Stimulated activated CD8-positive, alpha-beta memory T cell treated with anti-CD3 and anti-CD28 coated beads, Interleukin-7, amount 100 ng/mL, for 24 hours (primary cell): ENCODE data around the gene NAT9.

ENCODE experiments used
- DNase-seq: peaks from one replicate; pipeline ENCODE4 v3.0.0-alpha.2; 2020; ENCODE audit warnings: low read depth

NAT9 gene, protein sequence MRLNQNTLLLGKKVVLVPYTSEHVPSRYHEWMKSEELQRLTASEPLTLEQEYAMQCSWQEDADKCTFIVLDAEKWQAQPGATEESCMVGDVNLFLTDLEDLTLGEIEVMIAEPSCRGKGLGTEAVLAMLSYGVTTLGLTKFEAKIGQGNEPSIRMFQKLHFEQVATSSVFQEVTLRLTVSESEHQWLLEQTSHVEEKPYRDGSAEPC

DNA sequence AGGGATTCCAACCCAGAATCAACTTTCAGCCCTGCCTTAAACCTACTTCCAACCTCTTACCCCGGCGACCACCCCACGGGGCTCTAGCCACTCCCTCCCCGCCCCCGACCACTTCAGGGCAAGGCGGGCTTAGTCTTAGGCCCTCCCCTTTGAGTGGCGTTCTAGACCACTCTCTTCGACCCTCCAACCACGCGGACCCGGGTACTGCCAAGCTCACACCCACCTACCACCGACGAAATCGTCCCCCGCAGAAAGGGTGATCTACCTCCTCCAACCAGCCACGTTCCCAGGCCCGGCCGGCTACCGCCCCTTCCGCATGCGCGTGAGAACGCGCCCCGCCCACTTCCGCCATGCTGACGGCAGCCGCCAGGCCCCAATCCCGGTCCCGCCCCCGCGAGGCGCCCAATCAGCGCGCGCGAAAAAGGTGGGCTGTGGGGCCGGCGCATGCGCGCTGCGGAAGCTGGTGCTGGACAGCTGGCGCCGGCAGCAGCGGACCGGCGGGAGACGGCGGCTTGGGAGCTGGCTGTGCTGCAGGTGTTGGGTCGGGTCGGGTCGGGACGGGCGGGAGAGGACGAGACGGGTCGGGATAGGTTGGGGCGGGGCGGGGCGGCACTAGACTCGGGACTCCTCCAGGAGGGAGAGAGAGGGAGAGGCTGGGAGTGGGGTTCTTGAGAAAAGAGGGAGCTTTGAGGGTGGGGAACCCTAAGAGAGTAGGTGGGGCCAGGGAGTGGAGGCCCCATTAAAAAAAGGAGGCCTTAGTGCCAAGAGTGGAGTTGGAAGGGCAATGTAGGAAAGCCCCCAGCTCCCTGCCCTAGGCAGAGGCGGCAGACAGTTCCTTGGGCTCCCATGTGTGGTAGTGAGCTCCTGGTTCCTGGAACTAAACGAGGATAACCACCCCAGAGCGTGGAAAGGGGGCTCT, at the start of gene NAT9:
Gene NAT9 (minus strand): TSS at position 302 of the 919 bp plus-strand sequence. CDS start 647 bp downstream, outside the sequence.
- peak; percentile 99 for DNase-seq

DNA sequence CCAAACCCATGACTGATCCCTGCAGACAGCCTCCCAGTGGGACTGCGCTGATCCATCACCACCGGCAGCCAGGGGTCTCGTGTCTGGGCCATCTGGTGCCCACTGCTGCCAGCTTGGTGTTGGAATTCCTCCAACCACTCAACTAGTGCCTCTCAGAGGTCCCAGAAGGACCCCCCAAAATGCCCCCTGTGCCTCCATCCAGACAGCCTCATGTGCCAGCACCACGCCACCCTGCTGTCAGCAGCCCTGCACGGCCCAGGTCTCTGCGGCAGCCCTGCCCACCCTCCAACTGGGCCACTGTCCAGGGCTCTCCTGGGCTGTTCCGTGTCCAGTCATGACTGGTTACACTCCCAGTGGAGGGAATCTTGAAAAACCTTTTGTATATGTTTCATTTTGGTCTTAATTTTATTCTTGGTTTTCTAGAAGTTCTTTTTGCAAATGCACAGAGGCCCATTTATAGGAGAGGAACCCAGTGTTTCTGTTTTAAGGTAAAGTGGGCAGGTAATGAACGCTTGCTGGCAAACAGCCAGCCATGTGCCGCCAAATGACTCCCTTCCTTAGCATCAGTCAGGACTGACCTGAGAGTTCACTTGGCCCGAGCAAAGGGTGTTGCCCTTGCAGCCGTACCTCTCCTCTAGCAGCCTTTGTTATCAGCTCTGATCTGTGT, 48.9 kb upstream of the NAT9 start:
- DNase-seq: no peak

DNA sequence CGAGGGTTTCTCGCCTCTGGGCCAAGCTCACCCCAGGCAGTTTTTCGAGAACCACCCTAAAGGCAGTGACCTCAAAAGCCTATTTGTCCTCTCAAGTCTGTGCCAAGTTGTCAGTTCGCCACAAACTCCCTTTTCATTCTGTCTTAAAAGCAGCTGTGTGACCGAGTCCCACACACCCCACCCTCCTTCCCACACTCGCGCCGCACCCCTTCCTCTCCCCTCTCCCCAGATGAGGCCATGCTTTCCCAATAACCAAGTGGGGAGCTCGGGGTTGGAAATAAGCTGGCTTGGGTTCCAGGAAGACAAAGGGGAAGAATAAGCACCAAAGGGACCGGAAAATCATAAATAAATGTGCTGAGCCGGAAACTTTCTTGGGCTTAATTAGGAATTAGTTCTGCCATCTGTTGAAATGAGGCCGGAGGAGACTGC, 46.8 kb upstream of the NAT9 start:
- no peak for DNase-seq

DNA sequence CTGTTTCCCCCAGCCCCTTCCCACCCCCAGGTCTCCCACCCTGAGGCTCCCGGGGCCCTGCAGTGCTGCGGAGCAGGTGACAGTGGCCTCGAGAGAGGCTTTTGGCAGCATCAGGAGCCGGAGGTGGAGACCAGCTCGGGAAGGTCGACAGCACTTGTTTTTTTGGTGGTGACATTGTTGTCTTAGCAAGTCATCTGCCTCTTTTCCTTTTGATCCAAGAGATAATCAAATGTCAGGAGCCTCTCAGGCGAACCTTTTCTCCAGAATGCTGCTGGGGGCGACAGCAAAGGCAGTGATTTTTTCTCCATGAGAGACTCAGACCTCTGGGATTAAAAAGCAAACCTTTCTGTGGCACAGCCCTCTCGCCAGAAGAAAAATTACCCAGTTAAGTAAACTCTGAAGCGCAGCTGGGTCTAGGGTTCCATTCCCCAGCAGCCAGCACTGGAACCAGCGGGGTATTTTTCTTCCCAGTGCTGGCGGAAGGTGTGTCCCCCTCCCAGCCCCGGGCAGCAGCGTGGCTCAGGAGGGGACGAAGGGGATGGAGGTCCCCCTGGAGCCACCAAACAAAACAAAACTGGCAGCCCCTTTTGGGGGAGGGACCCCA, 46.3 kb upstream of the NAT9 start:
- no peak for DNase-seq

DNA sequence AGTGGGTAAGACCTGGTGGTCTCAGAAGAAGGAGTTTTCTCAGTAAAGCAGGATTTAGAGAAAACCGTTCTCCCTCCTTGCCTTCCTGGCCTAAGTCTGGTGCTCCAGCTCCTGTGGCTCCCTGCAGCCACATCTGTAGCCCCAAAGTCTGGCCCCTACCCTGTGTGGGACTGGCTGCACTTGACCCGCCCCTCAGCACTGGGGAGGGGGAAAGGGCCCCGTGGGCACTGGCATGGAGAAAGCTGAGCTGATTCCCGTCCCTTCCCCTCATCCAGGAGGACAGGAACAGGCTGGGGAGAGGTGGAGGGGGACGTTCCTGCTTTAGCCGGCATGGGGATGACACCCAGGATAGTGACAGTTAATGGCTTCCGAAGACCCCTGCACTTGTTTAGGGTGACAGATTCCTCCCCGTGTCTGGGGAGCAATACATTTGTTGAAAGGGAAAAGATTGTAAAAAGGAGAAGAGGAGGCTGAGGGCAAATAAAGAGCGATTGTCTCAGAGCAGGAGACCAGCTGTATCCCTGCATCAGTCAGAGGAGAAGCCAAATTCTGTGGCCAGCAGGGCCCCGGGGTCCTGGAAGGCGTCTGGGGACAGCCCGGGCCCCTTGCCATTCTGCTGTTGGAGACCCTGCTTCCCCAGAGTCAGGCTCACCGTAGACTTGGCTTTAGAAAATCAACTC, 45.6 kb upstream of the NAT9 start:
- DNase-seq: no peak

DNA sequence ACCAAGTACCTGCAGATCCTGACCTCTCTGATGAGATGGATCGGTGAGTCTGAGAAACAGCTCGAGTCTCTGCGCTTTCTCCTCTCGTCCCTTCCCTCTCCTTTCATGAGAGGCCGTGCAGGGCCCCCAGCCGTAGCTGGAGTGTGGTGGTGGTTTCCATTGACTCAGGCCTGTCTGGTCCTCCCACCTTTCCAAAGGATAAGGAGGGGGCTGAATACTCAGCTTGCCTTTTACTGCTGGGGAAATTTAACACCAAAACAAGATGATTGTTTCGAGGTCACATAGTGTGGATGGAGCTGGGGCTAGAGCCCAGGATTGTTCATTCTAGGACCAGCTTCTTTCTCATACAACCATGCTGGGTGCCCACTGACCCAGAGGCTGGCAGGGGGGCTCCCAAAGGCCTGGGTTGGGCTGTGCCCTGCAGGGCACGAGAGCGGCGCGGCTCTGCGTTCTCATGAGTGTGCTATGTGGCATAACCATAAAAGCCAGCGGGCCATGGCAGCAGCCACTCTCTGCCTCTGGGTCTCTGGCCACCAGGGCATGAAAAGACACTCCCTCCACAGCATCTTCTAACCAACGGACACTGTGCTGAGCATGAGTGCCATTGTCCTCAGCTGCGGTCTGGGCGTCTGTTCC, 43.8 kb upstream of the NAT9 start:
- no peak for DNase-seq

DNA sequence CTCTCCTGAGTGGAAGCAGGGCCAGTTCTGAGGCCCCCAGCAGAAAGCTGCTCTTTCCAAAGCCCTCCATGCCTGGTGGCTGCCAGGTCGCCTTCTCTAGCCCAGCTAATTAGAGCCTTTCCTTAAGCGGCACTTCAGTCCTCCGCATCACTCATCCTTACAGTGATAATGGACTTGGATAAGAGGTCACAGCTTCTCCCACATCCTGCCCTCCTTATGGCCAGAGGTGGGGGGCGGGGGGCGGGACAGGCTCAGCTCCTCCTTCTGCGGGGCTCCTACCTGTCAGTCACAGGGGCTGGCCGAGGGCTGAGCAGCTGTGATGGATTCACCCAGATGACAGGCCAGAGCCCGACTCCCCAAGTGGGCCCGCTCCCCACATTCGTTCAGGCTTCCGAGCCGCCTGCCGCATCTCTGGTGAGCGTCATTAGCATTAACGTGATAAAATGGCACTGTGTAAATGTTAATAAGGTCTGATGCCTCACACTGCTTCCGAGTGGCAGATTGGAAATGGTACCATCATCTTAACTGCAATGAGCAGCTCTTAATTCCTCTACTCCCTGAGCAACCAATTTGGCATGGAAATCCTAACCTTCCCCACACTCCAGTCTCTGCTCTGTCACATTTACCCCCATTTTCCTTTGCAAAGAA, 42.3 kb upstream of the NAT9 start:
- DNase-seq: no peak

DNA sequence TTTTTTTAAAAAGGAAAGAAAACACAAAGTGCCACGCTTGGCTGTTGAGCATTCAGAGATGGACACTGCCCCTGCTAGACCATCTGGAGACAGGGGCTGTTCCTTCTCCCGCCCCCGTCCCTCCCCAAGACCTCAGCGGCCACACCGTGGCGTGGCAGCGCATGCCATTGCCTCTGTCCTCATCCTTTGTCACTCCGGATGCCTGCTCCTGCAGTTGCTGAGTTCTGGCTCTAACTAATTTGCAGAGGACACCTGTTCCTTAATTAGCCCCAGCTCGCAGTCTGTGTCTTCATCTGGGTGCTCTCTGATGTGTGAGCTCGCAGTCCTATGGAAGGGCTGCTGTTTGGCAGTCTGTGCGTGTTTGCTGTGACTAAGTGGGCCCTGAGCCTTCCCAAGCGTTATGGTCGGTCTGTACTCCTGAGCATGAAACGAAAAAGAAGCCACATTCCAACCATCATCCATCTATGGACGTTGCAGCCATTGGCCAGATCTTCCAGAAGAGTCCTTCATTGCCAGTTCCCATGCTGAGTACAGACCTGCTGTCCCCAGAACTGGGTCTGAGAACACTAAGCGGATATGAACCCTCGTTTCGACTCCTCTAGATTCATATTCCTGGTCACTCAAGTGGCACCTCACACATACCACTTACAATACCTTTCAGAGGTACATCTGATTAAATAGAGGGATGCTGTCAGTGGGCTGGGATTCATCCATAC, 40.9 kb upstream of the NAT9 start:
- DNase-seq: no peak

DNA sequence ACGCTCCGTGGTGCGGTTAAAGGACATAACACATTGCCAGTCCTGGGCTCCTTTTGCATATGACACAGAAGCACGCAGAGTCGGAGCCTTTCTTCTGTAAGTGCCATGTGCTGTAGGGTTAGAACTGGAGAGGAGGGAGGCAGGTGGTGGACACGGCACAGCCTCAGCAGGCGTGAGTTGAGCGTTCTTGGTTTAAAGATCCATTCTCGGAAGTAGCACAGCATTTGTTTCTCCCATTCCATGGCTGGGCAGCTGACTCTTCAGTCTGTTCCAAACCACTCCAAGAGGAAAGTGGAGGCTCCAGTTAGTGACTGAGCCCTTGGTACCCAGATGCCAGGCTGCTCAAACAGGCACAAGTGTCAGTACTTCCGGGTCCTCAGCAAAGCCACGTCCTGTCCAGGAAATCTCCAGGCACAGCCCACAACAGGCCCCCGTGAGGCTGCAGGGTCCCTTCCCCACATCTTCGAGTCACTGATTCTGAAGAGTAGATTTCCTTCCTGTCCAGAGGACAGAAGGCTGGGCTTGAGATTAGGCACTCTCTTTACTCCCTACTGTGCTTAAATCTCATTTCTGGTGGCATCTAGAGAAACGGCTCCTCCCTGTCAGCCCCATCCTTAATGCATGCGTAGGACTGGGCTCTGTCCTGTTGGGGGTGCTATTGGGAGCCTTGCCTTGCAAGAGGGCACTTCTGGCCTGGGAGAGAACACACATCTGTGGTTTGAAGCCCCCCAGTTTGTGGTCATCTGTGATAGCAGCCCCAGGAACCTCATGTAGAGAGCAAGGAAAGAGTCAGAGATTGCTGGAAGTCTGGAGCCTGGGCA, 39.6 kb upstream of the NAT9 start:
- no peak for DNase-seq

DNA sequence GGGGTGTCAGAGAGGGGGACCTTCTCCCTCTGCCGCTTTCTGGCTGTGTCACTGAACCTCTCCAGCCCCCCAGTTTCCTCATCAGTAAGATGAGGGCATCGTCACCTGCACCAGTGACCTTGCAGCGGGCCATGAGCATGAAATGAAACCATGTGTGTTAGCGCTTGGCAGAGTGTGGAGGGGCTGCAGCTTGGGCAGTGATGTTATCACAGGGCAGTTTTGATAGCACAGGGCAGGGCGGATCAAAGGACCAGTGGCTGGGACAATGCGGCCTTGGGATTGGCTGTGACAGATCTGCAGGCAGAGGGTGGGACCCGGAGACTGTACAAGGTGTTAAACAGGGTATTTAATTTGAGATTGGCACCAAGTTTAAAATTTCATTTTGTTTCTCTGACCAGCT, 38.9 kb upstream of the NAT9 start:
- no peak for DNase-seq

DNA sequence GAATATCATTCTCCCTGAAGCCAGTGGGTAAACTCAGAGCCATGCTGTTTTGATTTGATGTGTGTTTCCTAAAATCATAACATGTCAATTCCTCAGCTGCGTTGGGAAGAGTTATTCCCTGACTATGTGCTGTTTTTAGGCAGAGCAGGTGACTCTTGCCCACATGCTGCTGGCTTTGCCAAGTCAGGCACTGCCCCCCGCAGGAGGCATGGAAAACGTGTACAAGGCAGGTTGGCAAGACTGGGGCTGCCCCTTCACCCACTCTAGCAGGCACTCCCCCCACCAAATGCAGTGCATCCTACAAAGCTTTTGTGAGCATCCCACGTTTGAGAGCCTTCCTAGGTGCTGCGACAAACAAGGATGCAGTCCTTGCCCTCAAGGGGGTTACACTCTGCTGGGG, 38.3 kb upstream of the NAT9 start:
- no peak for DNase-seq

DNA sequence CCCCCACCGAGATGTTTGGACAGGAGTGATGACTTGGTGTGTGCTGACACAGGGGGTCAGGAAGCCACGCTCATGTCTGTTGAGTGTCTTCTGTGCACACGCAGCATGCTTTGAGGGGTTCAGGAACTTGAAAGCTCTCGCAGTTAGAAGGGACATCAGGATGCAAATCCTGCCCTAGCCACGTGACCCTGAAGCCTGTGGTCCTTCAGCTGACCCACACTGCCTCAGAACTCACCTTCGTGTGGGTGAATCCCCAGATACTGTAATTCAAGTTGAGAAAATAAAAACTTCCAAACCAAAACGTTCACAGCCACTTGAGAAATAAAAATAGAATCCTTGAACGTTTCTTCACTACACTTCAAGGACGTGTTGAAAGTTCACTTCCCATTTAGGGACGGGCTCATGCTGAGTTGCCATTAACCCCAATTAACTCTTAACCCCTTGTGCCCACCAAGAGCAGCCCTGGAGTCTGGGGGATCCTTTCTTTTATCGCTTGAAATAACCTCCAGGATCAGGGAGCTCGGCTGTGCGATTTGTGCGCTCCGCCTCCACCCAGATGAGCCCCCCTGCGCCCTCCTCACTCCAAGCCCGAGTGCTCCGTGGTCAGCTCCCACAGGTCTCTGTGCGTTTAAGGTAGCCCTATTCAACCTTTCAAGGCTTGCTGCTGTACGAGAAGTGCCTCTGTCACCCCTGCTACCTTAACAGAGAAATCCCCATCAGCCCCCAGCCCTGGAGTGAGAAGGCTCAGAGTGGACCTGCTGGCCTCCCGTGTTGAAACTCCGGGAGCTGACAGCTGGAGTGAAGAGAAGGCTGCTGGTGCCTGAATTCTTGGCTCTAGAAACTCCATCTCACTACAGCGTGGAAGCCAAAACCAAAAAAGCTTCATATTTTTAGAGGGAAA, 36.2 kb upstream of the NAT9 start:
- DNase-seq: no peak

DNA sequence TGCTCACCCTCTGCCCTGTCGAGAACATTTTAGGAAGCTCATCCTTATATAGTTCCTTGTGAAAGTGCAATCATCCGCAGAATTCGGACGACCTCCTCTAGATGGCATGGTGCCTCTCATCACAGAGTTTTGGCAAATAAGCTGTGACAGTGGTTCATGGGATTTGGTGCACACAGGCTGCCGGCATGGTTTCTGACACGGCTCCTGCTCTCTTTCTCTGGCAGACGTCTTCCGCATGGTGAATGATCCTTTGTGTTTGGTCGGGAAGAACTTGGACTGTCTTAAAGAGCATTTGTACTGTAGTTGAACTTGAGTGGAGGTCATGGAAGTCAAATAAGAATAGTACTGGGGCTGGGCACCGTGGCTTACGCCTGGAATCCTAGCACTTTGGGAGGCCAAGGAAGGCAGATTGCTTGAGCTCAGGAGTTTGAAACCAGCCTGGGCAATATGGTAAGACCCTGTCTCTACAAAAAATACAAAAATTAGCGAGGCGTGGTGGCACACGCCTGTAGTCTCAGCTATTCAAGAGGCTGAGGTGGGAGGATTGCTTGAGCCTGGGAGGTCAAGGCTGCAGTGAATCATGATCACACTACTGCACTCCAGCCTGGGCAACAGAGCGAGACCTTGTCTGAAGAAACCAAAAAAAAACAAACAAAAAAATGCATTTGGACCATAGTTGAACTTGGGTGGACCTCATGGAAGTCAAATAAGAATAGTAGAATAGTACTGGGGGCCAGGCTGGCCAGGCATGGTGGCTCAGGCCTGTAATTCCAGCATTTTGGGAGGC, 34.7 kb upstream of the NAT9 start:
- no peak for DNase-seq

DNA sequence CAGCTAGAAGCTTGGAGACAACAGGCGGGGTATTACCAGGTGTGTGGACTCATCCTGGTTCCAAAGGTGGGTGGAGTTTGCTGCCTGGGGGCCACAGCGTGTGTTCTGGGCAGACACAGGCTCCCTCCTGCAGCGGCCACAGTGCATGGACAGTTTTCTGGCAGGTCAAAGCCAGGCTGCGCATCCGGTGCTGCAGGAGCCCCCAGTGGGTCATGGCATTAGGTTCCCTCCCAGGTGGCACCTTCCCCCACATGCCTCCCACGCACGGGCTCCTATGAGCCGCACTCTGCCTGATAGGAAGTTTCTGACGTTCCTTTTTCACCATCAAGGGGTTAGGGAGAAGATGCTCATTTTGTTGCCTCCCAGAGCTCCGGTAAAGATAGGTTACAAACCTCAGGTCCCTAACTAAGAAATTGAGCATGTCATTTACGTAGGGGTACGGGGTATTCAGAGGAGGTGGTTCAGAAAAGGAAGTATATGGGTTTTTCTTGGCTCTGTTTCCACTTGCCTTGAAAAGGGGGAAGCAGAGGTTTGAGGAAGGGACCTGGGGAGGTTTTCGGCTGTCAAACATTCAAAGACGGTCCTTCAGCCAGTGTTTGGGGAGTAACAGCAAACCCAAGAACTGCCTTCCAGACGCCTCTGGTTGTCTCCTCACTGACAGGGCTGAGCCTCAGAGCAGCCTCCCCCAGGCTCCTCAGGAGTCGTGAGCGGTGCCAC, 32.7 kb upstream of the NAT9 start:
- DNase-seq: no peak

DNA sequence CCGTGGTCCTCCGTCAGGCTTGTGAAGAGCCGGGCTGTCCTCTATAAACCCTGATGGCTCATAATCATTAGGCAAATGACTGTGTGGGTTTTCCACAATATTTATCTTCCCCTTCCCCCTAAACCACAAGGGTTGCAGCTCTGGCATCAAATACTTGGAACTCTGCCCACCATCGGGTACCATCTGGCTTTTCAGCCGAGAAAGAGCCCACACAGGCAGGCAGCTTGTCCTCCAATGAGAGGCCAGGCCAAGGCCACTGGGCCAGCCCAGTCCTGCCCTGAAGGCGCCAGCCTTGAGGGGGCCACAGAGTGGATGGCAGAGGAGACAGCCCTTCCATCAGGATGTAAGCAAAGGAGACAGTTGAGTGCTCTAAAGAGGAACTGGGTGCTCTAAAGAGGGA, 31.8 kb upstream of the NAT9 start:
- DNase-seq: no peak

DNA sequence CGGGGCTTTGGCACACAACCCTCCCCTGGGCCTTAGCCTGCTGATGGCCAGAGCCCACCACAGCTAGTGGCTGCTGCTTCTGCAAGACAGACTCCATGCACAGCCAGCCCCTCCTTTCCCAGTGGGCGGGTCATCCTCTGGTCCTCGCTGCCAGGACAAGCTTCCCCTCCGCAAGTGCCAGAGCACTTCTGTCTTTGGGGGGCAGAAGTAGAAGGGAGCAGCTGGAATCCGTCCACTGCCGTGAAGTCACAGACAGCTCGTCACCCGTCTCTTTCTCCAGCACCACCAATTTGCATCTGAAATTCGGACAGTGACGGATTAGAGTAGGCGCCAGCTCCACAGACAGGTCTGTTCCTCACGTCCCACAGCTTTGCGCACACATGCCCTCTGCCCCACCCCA, 31.3 kb upstream of the NAT9 start:
- DNase-seq: no peak

DNA sequence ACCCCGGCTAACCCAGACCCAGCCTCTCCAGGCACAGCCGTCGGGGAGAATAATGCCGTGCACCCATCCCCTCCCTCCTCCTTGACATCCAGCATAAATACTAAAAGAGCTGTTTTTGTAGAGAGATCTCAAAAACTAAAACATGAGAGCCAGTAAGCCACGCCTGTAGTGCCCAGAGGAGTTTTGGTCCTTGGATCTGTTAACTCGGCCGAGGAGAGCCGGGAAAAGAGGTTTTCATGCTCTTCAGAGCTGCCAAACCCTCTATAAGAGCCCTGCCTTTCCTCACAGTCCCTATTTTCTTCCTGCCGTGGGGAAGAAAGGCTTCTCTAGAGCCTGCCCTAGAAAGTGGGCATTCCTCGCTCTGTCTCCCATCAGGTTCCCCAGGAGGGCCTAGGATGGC, 30.2 kb upstream of the NAT9 start:
- DNase-seq: no peak
